OCI-LY1 (cell line): ENCODE measurements around the gene CEND1.

Experiments
- EZH2 ChIP-seq: fragments of 200-600 bp; sonication (generic), shearing (Covaris generic); IDR thresholded peaks from 2 replicates; pipeline ENCODE4 v1.8.0; 2017; ENCODE audit warnings: borderline replicate concordance, mixed run types, mild to moderate bottlenecking, antibody characterized with exemption, low read length, moderate library complexity, mixed read lengths
- TF ChIP-seq, protein P1 (sequence below): fragments of 200-600 bp; sonication (generic), shearing (Covaris generic); IDR thresholded peaks from 2 replicates; pipeline ENCODE4 v1.5.1; 2017; ENCODE audit warnings: mild to moderate bottlenecking, antibody characterized with exemption, low read length, moderate library complexity, mixed read lengths

DNA sequence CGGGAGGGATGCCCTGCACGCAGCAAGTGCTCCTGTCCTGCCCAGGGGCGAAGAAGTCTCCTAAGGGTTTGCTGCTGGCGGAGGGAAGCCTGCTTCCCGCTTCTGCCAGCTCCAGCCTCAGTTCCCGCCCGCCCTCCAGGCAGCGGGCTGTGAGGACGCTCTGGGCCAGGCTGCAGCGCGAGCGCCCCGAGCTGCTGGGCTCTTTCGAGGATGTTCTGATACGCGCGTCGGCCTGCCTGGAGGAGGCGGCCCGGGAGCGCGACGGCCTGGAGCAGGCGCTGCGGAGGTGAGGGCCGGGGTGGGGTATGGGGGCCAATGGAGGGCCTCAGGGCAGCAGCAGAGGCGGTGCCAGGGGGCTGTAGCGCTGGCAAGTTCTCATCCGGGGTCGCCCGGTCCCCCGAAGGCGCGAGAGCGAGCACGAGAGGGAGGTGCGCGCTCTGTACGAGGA, 40.0 kb upstream of the CEND1 start:
- TF ChIP-seq, protein P1, sequence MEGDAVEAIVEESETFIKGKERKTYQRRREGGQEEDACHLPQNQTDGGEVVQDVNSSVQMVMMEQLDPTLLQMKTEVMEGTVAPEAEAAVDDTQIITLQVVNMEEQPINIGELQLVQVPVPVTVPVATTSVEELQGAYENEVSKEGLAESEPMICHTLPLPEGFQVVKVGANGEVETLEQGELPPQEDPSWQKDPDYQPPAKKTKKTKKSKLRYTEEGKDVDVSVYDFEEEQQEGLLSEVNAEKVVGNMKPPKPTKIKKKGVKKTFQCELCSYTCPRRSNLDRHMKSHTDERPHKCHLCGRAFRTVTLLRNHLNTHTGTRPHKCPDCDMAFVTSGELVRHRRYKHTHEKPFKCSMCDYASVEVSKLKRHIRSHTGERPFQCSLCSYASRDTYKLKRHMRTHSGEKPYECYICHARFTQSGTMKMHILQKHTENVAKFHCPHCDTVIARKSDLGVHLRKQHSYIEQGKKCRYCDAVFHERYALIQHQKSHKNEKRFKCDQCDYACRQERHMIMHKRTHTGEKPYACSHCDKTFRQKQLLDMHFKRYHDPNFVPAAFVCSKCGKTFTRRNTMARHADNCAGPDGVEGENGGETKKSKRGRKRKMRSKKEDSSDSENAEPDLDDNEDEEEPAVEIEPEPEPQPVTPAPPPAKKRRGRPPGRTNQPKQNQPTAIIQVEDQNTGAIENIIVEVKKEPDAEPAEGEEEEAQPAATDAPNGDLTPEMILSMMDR, result no peak
- TF ChIP-seq EZH2, result no peak
